ENCODE data around the gene DRAXIN. TPM values are rescaled to one million over a fixed set of nuclear protein-coding genes. Genes with fewer than 3 reads are reported as not detected.

Gene DRAXIN
- polyA plus RNA-seq, 3 donors from 2014 or later = 0.29 to 0.94 (median 0.58) TPM

DNA sequence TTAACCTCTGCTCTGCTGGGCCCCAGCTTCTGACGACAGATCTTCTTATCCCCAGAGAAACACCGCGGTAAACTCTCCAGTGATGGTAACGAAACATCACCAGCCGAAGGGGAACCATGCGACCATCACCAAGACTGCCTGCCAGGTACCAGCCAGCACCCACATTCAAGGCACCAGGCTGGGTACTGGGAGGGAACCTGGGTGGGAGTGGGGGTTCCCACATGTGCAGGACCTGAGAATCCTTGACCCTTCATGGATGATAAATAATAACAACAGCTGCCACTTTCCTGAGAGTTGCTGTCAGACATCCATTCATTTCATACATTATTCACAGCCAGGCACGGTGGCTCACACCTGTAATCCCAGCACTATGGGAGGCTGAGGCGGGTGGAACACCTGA lies 20.8 kb downstream of the DRAXIN start:
- H3K27ac Mint-ChIP-seq = no peak overlapping the region
- H3K9me3 Mint-ChIP-seq = no peaks in the 10 kb centered on the region
- DNase-seq = no peak
- no peak overlapping the region for H3K4me3 Mint-ChIP-seq
- no peaks in the 10 kb centered on the region for H3K36me3 Mint-ChIP-seq
- peaks cover 0 to 2% of the 10 kb centered on the region in 2 donors for H3K4me1 Mint-ChIP-seq
- no peaks in the 10 kb centered on the region for H3K27me3 Mint-ChIP-seq (ENCODE audit: low read depth in 3 of 3)

GRCh38 chr1:11713095-11713494 lies 21.6 kb downstream of the DRAXIN start:
- H3K9me3 Mint-ChIP-seq = no peaks in the 10 kb centered on the region
- H3K27ac Mint-ChIP-seq = no peak overlapping the region
- no peak overlapping the region for H3K4me3 Mint-ChIP-seq
- no peaks in the 10 kb centered on the region for H3K27me3 Mint-ChIP-seq (ENCODE audit: low read depth in 3 of 3)
- no peak for DNase-seq
- no peaks in the 10 kb centered on the region for H3K36me3 Mint-ChIP-seq
- H3K4me1 Mint-ChIP-seq = peaks cover 0 to 2% of the 10 kb centered on the region in 2 donors

- Mint-ChIP-seq H3K27ac (no peak overlapping the region), H3K27me3 (ENCODE audit: low read depth in 3 of 3) (peaks cover 0 to 4% (median 4%) of the 10 kb centered on the region in 3 donors), H3K4me3 (no peak overlapping the region), H3K36me3 (no peaks in the 10 kb centered on the region), H3K9me3 (no peaks in the 10 kb centered on the region), H3K4me1 (peaks cover 16 to 17% of the 10 kb centered on the region in 2 donors)
- DNase-seq = no peak
Observed at GRCh38 chr1:11714831-11715575, 23.5 kb downstream of the DRAXIN start.

DNA sequence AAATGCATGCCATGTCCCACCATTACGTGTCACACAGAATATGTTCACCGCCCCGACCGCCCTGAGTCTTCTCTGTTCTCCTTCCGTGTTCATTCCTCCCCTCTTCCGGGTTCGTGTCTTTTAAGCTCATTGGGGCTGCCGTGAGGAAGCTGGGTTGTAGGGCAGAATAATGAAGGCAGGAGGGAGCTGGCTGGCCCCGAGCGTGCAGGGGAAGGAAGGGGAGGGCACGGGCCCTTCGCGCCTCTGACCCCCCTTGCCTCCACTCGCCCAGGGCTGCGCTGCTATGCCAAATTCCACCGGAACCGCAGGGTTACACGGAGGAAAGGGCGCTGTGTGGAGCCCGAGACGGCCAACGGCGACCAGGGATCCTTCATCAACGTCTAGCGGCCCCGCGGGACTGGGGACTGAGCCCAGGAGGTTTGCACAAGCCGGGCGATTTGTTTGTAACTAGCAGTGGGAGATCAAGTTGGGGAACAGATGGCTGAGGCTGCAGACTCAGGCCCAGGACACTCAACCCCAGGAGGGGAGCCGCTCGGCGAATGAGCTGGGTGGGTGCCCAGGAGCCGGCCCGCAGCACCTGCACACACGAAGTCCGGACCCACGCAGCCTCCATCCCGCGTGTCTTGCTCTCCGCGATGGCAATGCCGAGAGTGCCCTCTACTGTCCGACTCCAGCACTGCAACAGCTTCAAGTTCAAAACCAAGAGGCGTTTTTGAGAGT lies 28.0 kb downstream of the DRAXIN start:
- Mint-ChIP-seq H3K4me1 (peaks cover 18 to 25% of the 10 kb centered on the region in 2 donors), H3K36me3 (no peaks in the 10 kb centered on the region), H3K27me3 (ENCODE audit: low read depth in 3 of 3) (peaks cover 0 to 4% (median 4%) of the 10 kb centered on the region in 3 donors)

GRCh38 chr1:11720033-11720376 lies 28.5 kb downstream of the DRAXIN start:
- H3K9me3 Mint-ChIP-seq = no peaks in the 10 kb centered on the region
- peaks cover 18 to 29% of the 10 kb centered on the region in 2 donors for H3K4me1 Mint-ChIP-seq
- no peaks in the 10 kb centered on the region for H3K36me3 Mint-ChIP-seq
- H3K27me3 Mint-ChIP-seq (ENCODE audit: low read depth in 3 of 3) = peaks cover 0 to 4% (median 4%) of the 10 kb centered on the region in 3 donors
- no peak for DNase-seq
- peak overlapping the region; percentile 91 to 98 (median 95) for H3K27ac Mint-ChIP-seq
- peak overlapping the region; percentile 79 to 88 (median 81) for H3K4me3 Mint-ChIP-seq

More for the DNA sequence above, 28.0 kb downstream of the DRAXIN start:
- peak overlapping the region; percentile 79 to 88 (median 81) for H3K4me3 Mint-ChIP-seq
- no peaks in the 10 kb centered on the region for H3K9me3 Mint-ChIP-seq
- peak; percentile 83 to 87 (median 85) for DNase-seq
- H3K27ac Mint-ChIP-seq = peak overlapping the region; percentile 91 to 98 (median 95)

DNA sequence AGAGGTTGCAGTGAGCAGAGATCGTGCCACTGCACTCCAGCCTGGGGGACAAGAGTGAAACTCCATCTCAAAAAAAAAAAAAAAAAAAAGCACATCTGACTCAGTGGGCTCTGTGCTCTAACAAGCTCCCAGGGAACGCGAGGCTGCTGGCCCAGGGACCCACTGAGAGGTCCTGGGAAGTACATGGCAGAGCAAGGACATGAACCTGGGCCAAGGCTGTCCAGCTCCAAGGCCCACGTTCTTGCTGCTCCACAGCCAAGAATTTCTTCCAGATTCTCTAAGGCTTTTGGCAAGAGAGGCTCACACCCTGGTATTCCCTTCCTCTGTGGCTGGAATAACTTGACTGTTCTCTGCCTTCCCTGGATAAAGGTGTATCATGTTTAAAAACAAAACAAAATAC lies 29.0 kb downstream of the DRAXIN start:
- peaks cover 2 to 5% (median 4%) of the 10 kb centered on the region in 3 donors for H3K27me3 Mint-ChIP-seq (ENCODE audit: low read depth in 3 of 3)
- peaks cover 18 to 34% of the 10 kb centered on the region in 2 donors for H3K4me1 Mint-ChIP-seq
- H3K9me3 Mint-ChIP-seq = no peaks in the 10 kb centered on the region
- no peak overlapping the region for H3K27ac Mint-ChIP-seq
- H3K4me3 Mint-ChIP-seq = peak overlapping the region in 2 of 5 donors; percentile 7 to 79
- no peak for DNase-seq
- H3K36me3 Mint-ChIP-seq = no peaks in the 10 kb centered on the region

GRCh38 chr1:11721311-11721710 lies 29.8 kb downstream of the DRAXIN start:
- H3K36me3 Mint-ChIP-seq = no peaks in the 10 kb centered on the region
- no peak overlapping the region for H3K4me3 Mint-ChIP-seq
- peaks cover 2 to 5% (median 4%) of the 10 kb centered on the region in 3 donors for H3K27me3 Mint-ChIP-seq (ENCODE audit: low read depth in 3 of 3)

DNA sequence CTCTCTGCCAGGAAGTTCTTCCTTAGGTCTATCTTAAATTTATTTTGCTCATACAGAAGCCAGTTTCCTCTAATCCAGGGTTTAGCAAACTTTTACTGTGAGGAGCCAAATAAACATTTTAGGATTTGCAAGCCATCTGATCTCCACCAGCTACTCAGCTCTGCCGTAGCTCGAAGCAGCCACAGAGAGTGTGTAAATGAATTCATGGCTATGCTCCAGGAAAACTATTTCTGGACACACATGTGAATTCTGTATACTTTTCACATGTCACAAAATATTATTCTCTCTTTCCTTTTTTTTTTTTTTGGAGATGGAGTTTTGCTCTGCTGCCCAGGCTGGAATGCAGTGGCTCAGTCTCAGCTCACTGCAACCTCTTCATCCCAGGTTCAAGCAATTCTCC lies 31.0 kb downstream of the DRAXIN start:
- Mint-ChIP-seq H3K4me1 (peaks cover 18 to 38% of the 10 kb centered on the region in 2 donors), H3K27me3 (ENCODE audit: low read depth in 3 of 3) (peaks cover 2 to 5% (median 4%) of the 10 kb centered on the region in 3 donors), H3K9me3 (no peaks in the 10 kb centered on the region), H3K4me3 (no peak overlapping the region), H3K36me3 (no peaks in the 10 kb centered on the region), H3K27ac (no peak overlapping the region)
- DNase-seq = no peak

More at GRCh38 chr1:11721311-11721710, 29.8 kb downstream of the DRAXIN start:
- H3K4me1 Mint-ChIP-seq = peaks cover 18 to 37% of the 10 kb centered on the region in 2 donors
- peak overlapping the region in 1 of 6 donors; percentile 49 for H3K27ac Mint-ChIP-seq
- no peak for DNase-seq
- no peaks in the 10 kb centered on the region for H3K9me3 Mint-ChIP-seq

GRCh38 chr1:11725616-11726015 lies 34.1 kb downstream of the DRAXIN start:
- no peaks in the 10 kb centered on the region for H3K36me3 Mint-ChIP-seq
- H3K27me3 Mint-ChIP-seq (ENCODE audit: low read depth in 3 of 3) = peaks cover 2 to 9% (median 3%) of the 10 kb centered on the region in 3 donors
- DNase-seq = no peak
- peaks cover 18 to 46% of the 10 kb centered on the region in 2 donors for H3K4me1 Mint-ChIP-seq
- no peak overlapping the region for H3K4me3 Mint-ChIP-seq
- no peaks in the 10 kb centered on the region for H3K9me3 Mint-ChIP-seq
- H3K27ac Mint-ChIP-seq = no peak overlapping the region

GRCh38 chr1:11727119-11727518 lies 35.6 kb downstream of the DRAXIN start:
- H3K36me3 Mint-ChIP-seq = no peaks in the 10 kb centered on the region
- peaks cover 31 to 58% of the 10 kb centered on the region in 2 donors for H3K4me1 Mint-ChIP-seq
- H3K4me3 Mint-ChIP-seq = no peak overlapping the region
- H3K27ac Mint-ChIP-seq = no peak overlapping the region
- no peak for DNase-seq
- H3K9me3 Mint-ChIP-seq = no peaks in the 10 kb centered on the region
- H3K27me3 Mint-ChIP-seq (ENCODE audit: low read depth in 3 of 3) = peaks cover 2 to 9% (median 3%) of the 10 kb centered on the region in 3 donors

DNA sequence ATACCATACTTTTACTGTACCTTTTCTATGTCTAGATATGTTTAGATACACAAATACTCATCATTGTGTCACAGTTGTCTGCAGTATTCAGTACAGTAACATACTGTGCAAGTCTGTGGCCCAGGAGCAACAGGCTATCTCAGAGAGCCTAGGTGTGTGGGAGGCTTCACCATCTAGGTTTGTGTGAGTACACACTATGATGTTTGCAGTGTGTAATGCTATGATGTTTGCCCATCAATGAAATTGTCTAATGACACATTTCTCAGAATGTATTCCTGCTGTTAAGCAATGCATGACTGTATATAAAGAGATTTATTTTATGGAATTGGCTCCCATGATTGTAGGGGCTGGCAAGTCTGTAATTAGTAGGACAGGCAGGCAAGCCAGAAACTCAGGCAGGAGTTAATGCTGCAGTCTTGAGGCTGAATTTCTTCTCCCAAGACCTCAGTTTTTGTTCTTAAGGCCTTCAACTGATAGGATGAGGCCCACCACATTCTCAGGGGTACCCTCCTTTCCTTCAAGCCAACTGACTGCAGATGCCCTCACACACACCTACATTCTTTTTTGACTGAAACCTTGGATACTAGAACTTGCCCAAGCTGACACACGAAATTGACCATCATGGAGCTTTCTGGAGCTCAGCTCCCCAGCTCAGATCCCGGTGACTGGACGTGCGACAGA lies 36.8 kb downstream of the DRAXIN start:
- H3K27ac Mint-ChIP-seq = no peak overlapping the region

DNA sequence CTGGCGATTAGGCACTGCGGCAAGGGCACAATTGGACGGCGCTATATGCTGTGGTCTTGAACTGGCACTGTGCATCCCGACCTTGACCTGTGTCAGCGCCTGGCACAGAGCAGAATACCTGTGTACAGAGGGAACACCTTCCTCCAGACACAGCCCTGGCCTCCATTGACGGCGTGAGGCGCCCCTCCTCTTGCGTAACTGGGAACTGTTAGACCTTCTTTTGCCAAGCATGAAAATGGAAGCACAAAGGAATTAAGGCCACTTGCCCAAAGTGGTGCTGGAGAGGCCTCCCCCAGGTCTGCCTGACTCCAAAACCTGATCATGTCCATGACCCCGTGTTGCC lies 37.6 kb downstream of the DRAXIN start:
- H3K27ac Mint-ChIP-seq = peak overlapping the region; percentile 84 to 97 (median 95)
- H3K4me3 Mint-ChIP-seq = peak overlapping the region in 4 of 5 donors; percentile 8 to 94 (median 86)
- H3K27me3 Mint-ChIP-seq (ENCODE audit: low read depth in 3 of 3) = peaks cover 3 to 9% (median 4%) of the 10 kb centered on the region in 3 donors
- H3K9me3 Mint-ChIP-seq = no peaks in the 10 kb centered on the region
- H3K36me3 Mint-ChIP-seq = no peaks in the 10 kb centered on the region
- no peak for DNase-seq
- H3K4me1 Mint-ChIP-seq = peaks cover 44 to 75% of the 10 kb centered on the region in 2 donors

More for the DNA sequence above, 36.8 kb downstream of the DRAXIN start:
- H3K36me3 Mint-ChIP-seq = no peaks in the 10 kb centered on the region
- no peaks in the 10 kb centered on the region for H3K9me3 Mint-ChIP-seq
- H3K4me1 Mint-ChIP-seq = peaks cover 43 to 69% of the 10 kb centered on the region in 2 donors
- no peak for DNase-seq
- H3K27me3 Mint-ChIP-seq (ENCODE audit: low read depth in 3 of 3) = peaks cover 2 to 9% (median 3%) of the 10 kb centered on the region in 3 donors
- peak overlapping the region in 2 of 5 donors; percentile 3 to 6 for H3K4me3 Mint-ChIP-seq

GRCh38 chr1:11729498-11730428 lies 38.3 kb downstream of the DRAXIN start:
- peak overlapping the region; percentile 84 to 97 (median 95) for H3K27ac Mint-ChIP-seq
- H3K27me3 Mint-ChIP-seq (ENCODE audit: low read depth in 3 of 3) = peaks cover 3 to 9% (median 4%) of the 10 kb centered on the region in 3 donors
- H3K9me3 Mint-ChIP-seq = no peaks in the 10 kb centered on the region
- DNase-seq = no peak
- no peaks in the 10 kb centered on the region for H3K36me3 Mint-ChIP-seq
- peak overlapping the region; percentile 83 to 94 (median 87) for H3K4me3 Mint-ChIP-seq
- peaks cover 44 to 73% of the 10 kb centered on the region in 2 donors for H3K4me1 Mint-ChIP-seq
